Epidermal melanocyte (primary cell): ENCODE results near the gene ALOX5.

ENCODE experiments used
- DNase-seq: peaks from one replicate; pipeline ENCODE4 v3.0.0; 2011; ENCODE audit warnings: low spot score; ENCODE audit not compliant: insufficient read length

The ALOX5 gene

GRCh38 chr10:45442251-45442650 is 68.2 kb downstream of the ALOX5 start:
- DNase-seq, result no peak

- DNase-seq, result no peak
Observed at GRCh38 chr10:45442662-45443061, 68.6 kb downstream of the ALOX5 start.

- no peak for DNase-seq
Observed at GRCh38 chr10:45443101-45444009, 69.3 kb downstream of the ALOX5 start.

GRCh38 chr10:45444022-45444421 is 70.0 kb downstream of the ALOX5 start:
- DNase-seq, result no peak

GRCh38 chr10:45444976-45445898 is 71.2 kb downstream of the ALOX5 start:
- no peak for DNase-seq

- no peak for DNase-seq
Observed at GRCh38 chr10:45446858-45447257, 72.8 kb downstream of the ALOX5 start.

GRCh38 chr10:45447416-45447815 is 73.4 kb downstream of the ALOX5 start:
- DNase-seq, result no peak

GRCh38 chr10:45450866-45451265 is 76.8 kb downstream of the ALOX5 start:
- no peak for DNase-seq

GRCh38 chr10:45451407-45451806 is 77.4 kb downstream of the ALOX5 start:
- DNase-seq, result no peak

GRCh38 chr10:45452268-45452667 is 78.3 kb downstream of the ALOX5 start:
- DNase-seq, result no peak

GRCh38 chr10:45452743-45453452 is 78.9 kb downstream of the ALOX5 start:
- no peak for DNase-seq

GRCh38 chr10:45453639-45454255 is 79.7 kb downstream of the ALOX5 start:
- no peak for DNase-seq

GRCh38 chr10:45454262-45454661 is 80.2 kb downstream of the ALOX5 start:
- no peak for DNase-seq

- no peak for DNase-seq
Observed at GRCh38 chr10:45454859-45455258, 80.8 kb downstream of the ALOX5 start.

GRCh38 chr10:45456233-45456632 is 82.2 kb downstream of the ALOX5 start:
- DNase-seq, result no peak

- no peak for DNase-seq
Observed at GRCh38 chr10:45456822-45457221, 82.8 kb downstream of the ALOX5 start.

GRCh38 chr10:45457487-45457886 is 83.5 kb downstream of the ALOX5 start:
- DNase-seq, result no peak

- no peak for DNase-seq
Observed at GRCh38 chr10:45460235-45460878, 86.3 kb downstream of the ALOX5 start.

GRCh38 chr10:45461034-45461433 is 87.0 kb downstream of the ALOX5 start:
- no peak for DNase-seq

GRCh38 chr10:45463244-45464116 is 89.5 kb downstream of the ALOX5 start:
- DNase-seq, result no peak
